HL-60 (cell line): ENCODE measurements around the gene ITGBL1.

Source experiments
- DNase-seq, 2 experiments: peaks; one replicate each; pipeline ENCODE4 v3.0.0-alpha.2; 2010 to 2020; ENCODE audit warnings: low read depth in 1 of 2, low spot score in 1 of 2
- H3K27ac ChIP-seq: fragments of 250-450 bp; sonication (Bioruptor Pico); replicated peaks from 2 replicates; pipeline ENCODE4 v1.5.1; 2020; ENCODE audit warnings: mild to moderate bottlenecking, moderate library complexity
- H3K27me3 ChIP-seq: fragments of 250-450 bp; sonication (Bioruptor Pico); 2 replicates; pipeline ENCODE4 v1.5.1; 2021; ENCODE audit warnings: mild to moderate bottlenecking, moderate library complexity; ENCODE audit not compliant: insufficient read depth, poor library complexity, severe bottlenecking
- H3K4me3 ChIP-seq: replicated peaks from 2 replicates; pipeline ENCODE4 v1.5.1; 2011; ENCODE audit warnings: mild to moderate bottlenecking, control low read depth, low read length; ENCODE audit not compliant: insufficient read depth
- CTCF ChIP-seq: IDR thresholded peaks from one replicate; pipeline ENCODE4 v1.5.1; 2011; ENCODE audit warnings: low read length, control low read depth, inconsistent platforms; ENCODE audit not compliant: insufficient read depth
- GABPA ChIP-seq: IDR thresholded peaks from 2 replicates; pipeline ENCODE4 v1.6.1; 2012; ENCODE audit warnings: low read depth
- POLR2AphosphoS5 ChIP-seq: IDR thresholded peaks from 2 replicates; pipeline ENCODE4 v1.6.1; 2012; ENCODE audit warnings: low read depth
- REST ChIP-seq: IDR thresholded peaks from 2 replicates; pipeline ENCODE4 v1.6.1; 2012; ENCODE audit warnings: low read depth; ENCODE audit not compliant: insufficient replicate concordance
- SPI1 ChIP-seq: IDR thresholded peaks from 2 replicates; pipeline ENCODE4 v1.6.1; 2012; ENCODE audit warnings: low read depth, mild to moderate bottlenecking, borderline replicate concordance

The ITGBL1 gene

GRCh38 chr13:101596803-101597202, 144.3 kb downstream of the ITGBL1 start:
- H3K27ac ChIP-seq = no peak overlapping the region
- no peaks in the 10 kb centered on the region for H3K27me3 ChIP-seq
- TF ChIP-seq POLR2AphosphoS5 (no peak), GABPA (no peak), CTCF (no peak), REST (no peak), SPI1 (no peak)
- H3K4me3 ChIP-seq = no peak overlapping the region
- DNase-seq = no peak

GRCh38 chr13:101611491-101612475, 159.3 kb downstream of the ITGBL1 start:
- Histone ChIP-seq H3K27ac (no peak overlapping the region), H3K27me3 (no peaks in the 10 kb centered on the region), H3K4me3 (no peak overlapping the region)
- DNase-seq = no peak
- no peak for TF ChIP-seq GABPA
- TF ChIP-seq POLR2AphosphoS5 = no peak
- TF ChIP-seq REST = no peak
- TF ChIP-seq SPI1 = no peak
- TF ChIP-seq CTCF = no peak

- TF ChIP-seq REST = no peak
- no peak for TF ChIP-seq SPI1
- TF ChIP-seq POLR2AphosphoS5 = no peak
- no peak for TF ChIP-seq GABPA
- TF ChIP-seq CTCF = no peak
- Histone ChIP-seq H3K27ac (no peak overlapping the region), H3K4me3 (no peak overlapping the region), H3K27me3 (no peaks in the 10 kb centered on the region)
- no peak for DNase-seq
Observed at GRCh38 chr13:101612735-101613134, 160.3 kb downstream of the ITGBL1 start.
